HG02943 (cell line): Measurements from ENCODE around the gene VAMP5.
A peak's percentile ranks its signal among the peaks of the same experiment; 100 is the strongest.
"Not testable (repeated sequence)": the region's sequence is repeated elsewhere in the genome, so short reads cannot be mapped to it uniquely, and the experiment has no call there.

Source experiments
- ATAC-seq: cut with Tn5 transposase; IDR thresholded peaks from one replicate; pipeline ENCODE4 v1.9.1; 2021; ENCODE audit warnings: mild to moderate bottlenecking, low read depth, moderate library complexity; ENCODE audit not compliant: unreplicated experiment

The VAMP5 gene

DNA sequence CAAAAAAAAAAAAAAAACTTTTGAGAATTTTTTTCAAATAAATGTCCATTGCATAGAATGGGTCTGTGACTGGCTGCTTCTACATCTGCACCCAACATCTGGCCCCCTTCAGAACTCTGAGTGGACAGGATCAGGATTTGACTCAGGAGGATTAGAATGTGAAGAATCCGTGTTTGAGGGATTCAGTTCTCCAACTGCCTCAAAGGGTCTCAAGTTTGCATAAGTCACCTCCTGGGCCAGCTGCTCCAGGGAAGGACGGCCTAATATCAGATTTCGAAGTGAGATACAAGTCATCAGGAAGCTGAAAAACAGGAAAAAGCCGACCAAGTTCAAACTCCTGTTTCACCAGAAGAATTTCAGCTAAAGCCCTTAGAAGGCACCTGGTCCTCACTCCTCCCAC, 34.4 kb upstream of the VAMP5 start:
- ATAC-seq, result no peak

DNA sequence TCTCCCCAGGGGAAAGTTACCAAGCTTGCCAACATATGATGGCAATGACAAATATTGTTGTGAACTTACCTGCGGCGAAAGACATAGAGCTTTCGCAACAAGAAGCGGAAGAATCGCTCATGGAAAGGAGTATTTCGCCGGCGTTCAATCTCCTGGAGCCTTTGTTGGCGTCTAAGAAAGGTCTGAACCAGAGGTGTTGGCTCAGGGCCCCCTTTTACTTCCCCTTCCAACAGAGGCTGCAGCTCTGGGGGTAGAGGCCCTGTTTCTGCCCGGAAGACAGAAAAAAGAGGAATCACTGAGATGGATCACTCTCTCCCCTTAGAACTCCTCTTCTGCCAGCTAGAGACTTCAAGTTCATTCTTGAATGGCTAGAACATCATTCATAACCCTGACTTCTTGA, 33.7 kb upstream of the VAMP5 start:
- no peak for ATAC-seq

DNA sequence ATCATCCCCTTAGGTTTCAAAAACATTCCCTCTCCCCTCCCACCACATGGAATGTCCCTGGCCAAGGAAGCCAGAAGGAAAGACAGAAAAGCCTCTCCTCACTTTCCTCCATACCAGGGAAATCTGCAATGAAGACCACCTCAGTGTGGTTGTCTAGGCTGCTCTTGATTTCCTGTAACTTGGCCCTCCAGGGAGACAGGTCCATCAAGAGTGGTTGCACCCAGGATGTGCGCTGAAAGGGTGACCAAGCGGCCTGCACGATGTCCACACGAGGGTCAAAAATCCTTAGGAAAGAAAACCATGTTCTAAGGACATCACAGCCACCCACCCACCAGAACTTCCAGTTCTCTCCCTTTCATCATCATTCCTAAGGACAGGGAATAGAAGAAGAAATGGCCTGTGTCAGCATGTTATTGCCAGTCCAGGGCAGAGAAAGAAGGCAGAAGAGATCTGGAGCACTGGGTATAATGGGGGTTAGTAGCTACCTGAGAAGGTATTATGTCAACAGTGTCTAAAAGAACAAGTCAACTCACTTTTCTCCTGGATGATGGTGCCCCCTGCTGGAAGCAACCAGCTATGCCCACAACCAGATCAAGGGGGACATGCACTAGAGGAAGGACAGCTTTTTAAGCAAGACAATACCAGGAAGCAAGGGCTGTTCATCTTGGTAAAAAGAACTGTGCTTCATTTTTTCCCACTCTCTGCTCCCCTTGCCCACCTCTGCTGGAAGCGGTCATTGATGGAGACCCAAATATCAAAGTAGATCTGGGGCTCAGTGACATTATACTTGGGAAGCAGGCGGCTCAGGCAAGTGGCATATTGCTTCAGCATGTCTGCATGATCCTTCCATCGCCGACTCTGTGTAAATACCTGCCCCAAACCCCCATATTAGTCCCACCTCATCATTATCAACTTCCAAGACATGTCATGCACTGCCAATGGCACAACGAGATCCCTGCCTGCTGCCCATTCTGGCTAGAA, 32.2 kb upstream of the VAMP5 start:
- ATAC-seq, result no peak

DNA sequence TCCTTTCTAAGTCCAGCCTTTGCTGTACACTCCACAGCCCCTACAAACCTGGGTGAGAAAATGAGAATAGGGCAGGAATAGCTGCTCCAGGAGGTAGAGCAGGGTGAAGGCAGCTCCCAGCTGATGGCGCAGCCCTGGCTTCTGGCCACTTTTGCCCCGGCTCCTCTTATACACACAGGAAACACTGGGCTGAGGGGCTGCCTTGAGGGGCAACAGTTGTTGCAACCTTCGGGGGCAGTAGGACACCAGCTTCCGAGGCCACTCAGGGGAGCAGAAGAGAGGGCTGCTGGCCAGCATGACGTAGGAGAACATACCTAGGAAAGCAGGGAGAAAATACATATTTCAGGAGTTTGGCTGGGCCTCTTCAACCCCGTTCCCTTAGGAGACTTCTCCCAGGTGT, 31.0 kb upstream of the VAMP5 start:
- ATAC-seq, result no peak

DNA sequence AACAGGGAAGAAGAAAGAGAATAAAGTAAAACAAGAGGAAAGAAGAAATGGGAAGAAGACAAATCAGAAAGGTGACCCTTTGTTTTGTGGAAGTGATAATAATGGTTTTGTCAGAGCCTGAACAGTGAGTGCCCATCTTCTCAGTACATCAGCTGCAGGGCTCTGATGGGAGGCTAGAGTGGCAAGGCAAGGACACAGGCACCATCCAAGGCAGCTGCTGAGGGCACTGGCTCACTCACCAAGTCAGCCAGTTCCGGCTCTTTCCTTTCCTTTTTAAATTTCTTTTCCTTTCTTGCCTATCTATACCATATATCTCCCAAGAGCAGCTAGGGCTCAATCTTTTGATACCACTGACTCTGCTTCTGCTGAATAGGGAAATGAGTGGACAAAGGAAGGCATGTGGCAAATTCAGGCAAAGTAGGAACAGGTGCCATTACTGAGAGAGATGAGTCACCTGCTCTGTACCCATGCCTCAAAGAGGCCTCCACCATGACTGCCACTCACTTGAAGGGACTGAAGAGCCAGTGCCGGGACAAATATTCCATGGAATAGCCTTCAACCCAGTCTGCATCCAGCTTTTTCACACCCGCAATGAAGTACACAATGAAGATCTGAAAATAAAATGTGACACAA, 29.1 kb upstream of the VAMP5 start:
- ATAC-seq, result no peak

DNA sequence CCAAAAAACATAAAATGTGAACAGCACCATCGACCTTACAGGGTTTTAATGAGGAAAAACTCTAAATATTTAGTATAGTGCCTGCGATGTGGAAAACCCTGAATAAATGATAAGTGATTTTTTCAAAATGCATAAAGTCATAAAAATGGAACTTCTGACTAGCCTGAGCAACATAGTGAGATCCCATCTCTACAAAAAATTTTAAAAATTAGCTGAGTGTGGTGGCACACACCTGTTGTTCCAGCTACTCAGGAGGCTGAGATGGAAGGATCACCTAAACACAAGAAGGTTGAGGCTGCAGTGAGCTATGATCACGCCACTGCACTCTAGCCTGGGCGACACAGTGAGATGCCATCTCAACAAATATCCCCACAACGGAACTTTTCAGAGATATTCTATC, 27.1 kb upstream of the VAMP5 start:
- ATAC-seq, result no peak

DNA sequence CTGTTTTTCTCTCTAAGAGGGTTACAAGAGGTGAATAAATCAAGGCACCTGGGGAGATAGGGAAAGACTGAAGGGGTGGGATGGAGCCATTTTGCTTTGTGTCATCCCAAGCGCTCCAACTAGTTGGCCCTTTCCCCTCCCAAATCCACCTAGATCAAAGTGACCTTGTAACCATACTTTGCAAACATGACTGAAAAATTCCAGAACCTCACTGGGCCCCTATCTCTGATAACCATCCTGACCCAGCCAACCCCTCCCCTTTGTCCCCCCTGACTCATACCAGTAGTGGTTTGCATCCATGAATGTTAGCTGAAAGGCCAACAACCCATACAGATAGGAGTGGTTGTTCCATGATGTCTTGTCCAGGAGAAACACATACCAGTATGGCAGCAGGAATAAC, 26.1 kb upstream of the VAMP5 start:
- ATAC-seq, result no peak

DNA sequence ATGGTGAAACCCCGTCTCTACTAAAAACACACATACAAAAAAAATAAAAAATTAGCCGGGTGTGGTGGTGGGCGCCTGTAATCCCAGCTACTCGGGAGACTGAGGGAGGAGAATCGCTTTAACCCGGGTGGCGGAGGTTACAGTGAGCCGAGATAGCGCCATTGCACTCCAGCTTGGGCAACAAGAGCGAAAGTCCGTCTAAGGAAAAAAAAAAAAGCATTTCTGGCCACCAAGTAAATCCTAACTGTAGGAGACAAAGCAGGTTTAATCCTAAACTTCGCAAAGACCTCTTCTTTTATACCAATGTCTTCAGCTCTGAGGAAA, 23.9 kb upstream of the VAMP5 start:
- ATAC-seq, result not testable (repeated sequence)

DNA sequence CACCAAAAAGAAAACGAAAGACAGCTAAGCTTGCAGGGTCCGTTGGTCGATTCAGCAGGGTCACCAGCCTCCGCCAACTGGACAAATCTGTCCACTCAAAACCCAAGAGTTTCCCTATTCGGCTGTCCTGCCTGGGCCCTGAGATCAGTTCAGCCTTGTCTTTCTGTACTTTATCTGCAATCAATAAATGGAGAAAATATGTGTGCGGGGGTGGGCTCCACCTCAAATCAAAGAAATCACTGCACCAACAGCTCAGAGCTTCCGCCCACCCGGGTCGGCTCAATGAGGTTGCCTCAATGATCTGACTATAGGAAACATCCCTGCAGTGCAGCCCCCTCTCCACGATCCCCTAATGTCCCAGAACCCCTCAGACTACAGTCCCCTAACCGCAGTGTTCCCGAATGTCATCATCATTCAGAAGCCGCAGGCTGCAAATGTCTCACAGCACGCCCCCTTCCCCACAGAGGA, 23.4 kb upstream of the VAMP5 start:
- no peak for ATAC-seq

DNA sequence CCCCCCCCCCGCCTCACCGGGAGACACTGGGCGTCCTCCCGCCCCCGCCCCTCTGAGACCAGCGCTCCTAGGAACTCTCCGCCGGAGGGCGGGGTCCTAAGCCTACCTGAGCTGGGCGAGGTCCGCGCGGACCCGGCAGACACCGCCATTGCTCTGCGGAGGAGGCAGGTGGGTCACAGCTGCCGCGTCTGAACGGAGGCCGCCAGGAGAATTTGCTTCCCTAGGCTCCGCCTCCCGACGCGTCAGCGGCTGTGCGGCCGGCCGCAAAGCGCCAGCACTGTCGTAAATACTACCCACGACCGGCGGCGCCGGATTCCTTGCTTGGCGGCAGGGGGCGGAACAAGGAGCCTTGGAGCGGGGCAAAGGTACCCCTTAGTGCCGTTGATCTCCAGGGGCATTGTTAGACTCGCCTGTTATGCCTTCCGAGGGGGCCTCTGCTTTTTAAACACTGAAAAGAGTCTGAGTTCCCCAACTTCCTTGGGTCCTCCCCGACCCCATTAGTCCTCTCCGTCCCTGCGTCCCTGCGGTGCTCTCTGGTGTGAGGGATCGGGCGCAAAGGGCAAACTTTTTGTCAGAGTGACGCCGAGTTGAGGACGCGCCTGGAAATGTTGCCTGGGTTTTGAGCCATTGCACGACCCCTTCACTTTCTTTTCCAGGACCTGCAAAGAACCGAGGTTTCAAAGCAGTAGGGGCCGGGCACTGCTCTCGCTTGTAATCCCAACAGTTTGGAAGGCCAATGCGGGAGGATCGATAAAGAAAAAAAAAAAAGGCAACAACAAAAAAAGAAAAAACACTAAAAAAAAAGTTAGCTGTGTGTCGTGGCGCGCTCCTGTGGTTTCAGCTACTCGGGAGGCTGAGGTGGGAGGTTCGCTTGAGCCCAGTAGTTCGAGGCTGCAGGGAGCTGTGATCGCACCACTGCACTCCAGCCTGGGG, 22.7 kb upstream of the VAMP5 start, which contains the start of gene GGCX:
Gene GGCX, minus strand, starts transcription at position 214 of the 933 bp plus-strand sequence. Its CDS starts 65 bp downstream, at position 149.
- ATAC-seq, result peak; percentile 85

DNA sequence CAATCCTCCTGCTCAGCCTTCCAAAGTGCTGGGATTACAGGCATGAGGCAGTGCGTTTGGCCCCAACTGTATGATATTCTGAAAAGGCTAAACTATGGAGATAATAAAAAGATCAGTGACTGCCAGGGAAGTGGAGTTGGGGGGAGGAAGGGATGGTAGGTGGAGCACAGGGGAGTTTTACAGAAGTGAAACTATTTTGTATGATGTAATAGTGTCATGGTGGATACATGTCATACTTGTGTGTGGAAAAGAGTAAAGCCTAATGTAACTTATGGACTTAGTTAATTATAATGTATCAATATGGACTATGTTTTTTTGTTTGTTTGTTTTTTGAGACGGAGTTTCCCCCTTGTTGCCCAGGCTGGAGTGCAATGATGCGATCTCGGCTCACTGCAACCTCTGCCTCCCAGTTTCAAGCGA, 20.1 kb upstream of the VAMP5 start:
- no peak for ATAC-seq

DNA sequence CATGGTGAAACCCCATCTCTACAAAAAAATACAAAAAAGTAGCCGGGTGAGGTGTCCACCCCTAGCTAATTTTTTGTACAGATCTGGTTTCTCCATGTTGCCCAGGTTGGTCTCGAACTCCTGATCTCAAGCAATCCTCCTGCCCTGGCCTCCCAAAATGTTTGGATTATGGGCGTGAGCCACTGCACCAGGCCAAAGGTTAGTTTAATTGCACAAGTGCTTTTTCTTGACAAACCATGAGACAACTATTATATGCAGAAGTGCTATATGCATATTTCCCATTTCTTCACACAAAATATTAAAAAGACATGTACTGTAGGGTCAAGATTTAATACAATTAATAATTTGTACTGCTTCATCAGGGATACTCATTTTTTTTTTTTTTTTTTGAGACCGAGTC, 18.0 kb upstream of the VAMP5 start:
- ATAC-seq, result no peak

DNA sequence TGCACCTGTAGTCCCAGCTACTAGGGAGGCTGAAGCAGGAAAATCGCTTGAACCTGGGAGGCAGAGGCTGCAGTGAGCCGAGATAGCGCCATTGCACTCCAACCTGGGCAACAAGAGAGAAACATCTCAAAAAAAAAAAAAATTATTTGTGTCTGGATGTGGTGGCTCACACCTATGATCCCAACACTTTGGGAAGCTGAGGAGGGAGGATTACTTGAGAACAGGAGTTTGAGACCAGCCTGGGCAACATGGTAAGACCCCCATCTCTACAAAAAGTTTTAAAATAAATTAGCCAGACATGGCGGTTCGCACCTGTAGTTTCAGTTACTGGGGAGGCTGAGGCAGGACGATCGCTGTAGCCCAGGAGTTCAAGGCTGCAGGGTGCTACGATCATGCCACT, 8.5 kb upstream of the VAMP5 start:
- ATAC-seq, result no peak

DNA sequence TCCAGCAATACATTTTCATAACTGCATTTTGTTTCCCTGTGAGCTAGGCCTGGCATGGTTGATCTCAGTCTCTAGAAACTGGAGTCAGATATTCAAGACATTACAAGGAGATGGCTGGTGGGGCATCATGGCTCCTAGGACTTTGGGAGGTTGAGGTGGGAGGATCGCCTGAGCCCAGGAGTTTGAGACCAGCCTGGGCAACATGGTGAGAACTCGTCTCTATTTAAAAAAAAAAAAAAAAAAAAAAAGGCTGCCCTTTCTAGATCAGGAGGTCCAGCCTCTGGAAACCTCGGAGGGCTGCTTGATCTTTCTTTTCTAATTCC, 7.2 kb upstream of the VAMP5 start:
- ATAC-seq, result no peak

DNA sequence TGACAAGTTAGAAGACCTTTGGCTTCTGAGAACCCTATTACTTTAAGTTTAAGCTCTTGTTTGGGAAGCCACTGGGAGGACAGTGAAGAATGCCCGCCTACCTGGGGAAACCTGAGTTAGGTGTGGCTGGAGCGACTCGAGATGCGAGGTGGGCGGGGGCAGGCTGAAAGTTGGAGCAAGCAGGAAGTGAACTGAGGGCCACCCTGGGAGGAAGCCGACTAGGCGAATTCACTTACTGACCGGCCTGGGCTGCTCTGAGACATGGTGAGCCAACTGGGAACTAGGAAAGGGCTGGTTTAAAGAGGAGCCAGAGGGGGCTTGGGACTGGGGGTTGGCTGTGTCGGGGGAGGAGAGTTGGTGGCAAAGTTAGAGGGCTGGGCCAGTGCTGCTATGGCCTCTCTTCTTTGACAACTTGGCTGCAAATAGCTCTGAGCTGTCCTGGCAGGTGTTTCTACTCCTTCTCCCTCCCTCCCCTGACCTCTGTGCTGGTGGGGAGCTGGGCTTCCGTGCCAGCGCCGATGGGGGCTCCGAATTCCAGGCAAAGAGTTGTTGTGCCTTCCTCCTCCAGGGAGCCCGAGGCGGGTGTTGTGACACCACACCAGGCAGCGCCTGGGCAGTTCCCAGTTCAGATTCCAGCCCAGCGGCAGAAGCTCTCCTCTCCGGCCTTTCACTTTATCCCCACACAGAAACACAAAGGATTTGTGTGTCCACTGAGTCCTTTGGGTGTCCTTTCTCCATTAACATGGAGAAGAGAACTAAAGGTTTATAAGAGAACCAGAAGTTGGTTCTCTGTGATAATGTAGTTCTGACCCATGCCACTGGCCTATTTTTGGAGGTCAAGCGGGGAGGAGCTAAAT, 6.6 kb upstream of the VAMP5 start, which contains the start of gene VAMP8:
Gene VAMP8, plus strand, starts transcription at position 201 of the 857 bp plus-strand sequence. Its CDS starts 61 bp downstream, at position 262.
- peak; percentile 51 for ATAC-seq

DNA sequence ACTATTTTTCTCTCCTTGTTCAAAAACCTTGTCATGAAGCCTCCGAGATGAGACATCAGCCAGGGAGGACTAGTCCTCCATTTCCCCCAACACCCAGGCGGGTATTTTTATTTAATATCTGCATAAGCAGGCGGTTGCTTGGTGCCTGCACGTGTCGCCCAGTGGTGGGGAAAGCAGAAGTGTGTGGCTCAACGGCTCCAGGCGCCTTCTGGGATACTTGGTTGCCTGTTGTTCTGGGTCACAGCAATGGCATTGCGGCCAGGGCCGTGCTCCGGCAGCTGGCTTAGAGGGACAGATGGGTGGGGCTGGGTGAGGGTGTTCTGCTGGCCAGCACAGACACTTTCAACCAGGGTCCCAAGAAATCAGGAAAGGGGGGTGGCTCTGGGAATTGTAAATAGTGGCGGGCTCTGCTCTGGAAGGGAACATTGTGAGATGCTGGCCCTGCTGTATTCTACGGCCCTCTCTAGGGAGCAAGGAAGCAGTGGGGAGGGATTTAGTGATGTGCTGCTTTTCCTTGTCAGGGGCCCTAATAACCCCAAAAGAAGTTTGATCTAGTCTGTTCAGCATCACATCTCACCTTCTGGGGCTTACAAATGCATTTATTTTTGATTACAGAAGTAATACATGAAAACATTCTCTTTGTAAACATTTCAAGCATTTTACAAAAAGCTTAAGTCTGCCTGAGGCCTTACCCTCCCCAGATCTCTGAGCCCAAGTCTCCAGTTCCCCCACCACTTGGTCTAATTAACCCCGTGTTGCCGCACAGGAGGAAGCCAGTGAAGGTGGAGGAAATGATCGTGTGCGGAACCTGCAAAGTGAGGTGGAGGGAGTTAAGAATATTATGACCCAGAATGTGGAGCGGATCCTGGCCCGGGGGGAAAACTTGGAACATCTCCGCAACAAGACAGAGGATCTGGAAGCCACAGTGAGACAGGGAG, 5.7 kb upstream of the VAMP5 start:
- ATAC-seq, result peak; percentile 26

DNA sequence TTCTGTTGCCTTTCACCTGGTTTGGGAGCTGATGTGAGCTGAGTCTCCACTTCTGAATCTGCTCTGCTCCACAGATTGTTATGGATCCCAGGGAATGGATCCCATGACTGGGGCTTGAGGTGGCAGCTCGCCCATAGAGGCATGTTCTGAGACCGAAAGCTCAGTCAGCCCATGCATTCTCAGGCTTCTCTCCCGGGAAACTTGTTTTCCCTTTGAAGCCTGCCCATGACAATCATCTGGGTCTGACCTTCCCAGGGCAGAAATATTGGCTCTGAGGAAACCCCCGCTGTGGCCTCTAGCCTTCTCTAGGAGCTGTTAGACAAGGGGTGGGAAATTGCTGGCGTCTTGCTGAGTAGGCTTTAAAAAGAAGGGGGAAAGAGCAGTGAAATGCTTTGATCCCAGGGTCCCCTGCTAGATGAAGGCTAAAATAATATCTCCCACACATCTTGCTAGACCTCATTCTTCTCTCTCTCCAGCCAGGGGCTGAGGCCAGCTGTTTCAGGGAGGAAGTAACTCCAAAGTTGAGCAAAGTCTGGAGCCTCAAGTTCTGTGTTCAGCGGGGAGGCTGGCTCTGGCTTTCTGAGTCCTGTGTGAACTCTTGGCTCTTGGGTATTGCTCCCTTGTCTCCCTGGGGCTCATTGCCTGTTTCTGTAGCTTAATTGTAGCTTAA, 4.8 kb upstream of the VAMP5 start:
- no peak for ATAC-seq

DNA sequence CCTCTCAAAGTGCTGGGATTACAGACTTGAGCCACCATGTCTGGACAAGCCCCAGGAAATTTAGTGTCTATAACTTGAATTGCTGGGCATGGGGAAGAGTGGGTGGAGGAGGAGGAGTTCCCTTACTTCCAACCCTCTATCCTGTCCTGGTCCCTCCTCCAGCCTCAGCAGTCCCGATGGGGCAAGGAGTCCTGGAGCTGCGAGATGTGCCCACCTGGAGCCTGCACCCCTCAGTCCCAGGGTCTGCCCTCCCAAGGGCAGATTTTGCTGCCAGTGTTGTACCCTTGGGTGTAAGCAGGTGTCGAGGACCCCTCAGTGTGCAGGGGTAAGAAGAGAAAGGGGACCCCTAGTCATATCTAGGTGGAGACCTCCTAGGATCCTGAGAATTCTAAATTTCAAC, 4.0 kb upstream of the VAMP5 start:
- no peak for ATAC-seq
